Measurements from ENCODE around the gene TMEM167B.

Gene TMEM167B

DNA sequence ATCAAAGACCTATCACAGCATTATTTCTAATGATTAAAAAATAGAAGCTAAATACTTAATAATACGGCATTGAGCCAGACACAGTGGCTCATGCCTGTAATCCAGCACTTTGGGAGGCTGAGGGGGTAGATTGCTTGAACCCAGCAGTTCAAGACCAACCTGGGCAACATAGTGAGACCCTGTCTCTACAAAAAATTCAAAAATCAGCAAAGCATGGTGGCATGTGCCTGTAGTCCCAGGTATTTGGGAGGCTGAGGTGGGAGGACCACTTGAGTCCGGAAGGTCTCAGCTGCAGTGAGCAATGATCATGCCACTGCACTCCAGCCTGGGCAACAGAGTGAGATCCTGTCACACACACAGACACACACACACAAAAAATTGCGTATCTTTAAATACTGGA, 25.4 kb upstream of the TMEM167B start:
- ChIA-PET POLR2A (ENCODE audit: low non-redundant PET) (no interaction called here), CTCF (no interaction called here)
- no peak for DNase-seq (ENCODE audit: low spot score)

DNA sequence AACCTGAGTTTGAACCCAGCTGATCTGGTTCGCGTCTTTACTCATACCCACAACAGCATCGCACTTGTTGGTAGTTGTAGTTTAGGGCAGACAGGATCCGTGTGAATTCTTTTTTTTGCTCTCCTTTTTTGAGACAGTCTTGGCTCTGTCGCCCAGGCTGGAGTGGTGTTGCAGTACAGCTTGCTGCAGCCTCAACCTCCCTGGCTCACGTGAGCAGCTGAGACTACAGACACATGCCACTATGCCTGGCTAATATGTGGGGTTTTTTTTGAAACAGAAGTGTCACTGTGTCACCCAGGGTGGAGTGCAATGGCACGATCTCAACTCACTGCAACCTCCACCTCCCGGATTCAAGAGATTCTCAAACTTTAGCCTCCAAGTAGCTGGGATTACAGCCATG, 22.7 kb upstream of the TMEM167B start:
- CTCF ChIA-PET = no interaction called here
- POLR2A ChIA-PET (ENCODE audit: low non-redundant PET) = no interaction called here
- no peak for DNase-seq (ENCODE audit: low spot score)

More for the DNA sequence above, 25.4 kb upstream of the TMEM167B start:
- TF ChIP-seq, protein P1, sequence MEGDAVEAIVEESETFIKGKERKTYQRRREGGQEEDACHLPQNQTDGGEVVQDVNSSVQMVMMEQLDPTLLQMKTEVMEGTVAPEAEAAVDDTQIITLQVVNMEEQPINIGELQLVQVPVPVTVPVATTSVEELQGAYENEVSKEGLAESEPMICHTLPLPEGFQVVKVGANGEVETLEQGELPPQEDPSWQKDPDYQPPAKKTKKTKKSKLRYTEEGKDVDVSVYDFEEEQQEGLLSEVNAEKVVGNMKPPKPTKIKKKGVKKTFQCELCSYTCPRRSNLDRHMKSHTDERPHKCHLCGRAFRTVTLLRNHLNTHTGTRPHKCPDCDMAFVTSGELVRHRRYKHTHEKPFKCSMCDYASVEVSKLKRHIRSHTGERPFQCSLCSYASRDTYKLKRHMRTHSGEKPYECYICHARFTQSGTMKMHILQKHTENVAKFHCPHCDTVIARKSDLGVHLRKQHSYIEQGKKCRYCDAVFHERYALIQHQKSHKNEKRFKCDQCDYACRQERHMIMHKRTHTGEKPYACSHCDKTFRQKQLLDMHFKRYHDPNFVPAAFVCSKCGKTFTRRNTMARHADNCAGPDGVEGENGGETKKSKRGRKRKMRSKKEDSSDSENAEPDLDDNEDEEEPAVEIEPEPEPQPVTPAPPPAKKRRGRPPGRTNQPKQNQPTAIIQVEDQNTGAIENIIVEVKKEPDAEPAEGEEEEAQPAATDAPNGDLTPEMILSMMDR (conservative IDR thresholded peaks at IDR 0.05; ENCODE audit: low read depth) = no peak
- no peak overlapping the region for H3K27ac ChIP-seq

DNA sequence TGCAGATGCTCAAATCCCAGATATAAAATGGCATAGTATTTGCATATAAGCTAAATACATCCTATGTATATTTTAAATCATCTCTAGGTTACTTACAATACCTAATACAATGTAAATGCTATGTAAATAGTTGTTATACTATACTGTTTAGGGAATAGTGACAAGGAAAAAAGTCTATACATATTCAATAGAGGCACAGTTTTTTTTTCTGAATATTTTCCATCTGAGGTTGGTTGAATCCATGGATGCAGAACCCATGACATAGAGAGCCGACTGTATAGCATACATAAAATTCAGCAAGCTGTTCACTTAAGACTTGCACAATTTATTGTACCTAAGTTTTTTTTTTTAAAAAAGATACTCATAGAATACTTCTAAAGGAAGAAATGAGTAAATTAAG, 21.3 kb upstream of the TMEM167B start:
- ChIA-PET POLR2A (ENCODE audit: low non-redundant PET) (no interaction called here), CTCF (interaction anchor here (0.7 to 0.9 kb wide), 2 partner anchors 20 to 431 kb away, joined by 3 read pairs; no protein-coding TSS in a partner anchor)
- no peak overlapping the region for H3K27ac ChIP-seq
- TF ChIP-seq, protein P1 (conservative IDR thresholded peaks at IDR 0.05; ENCODE audit: low read depth) = no peak
- DNase-seq (ENCODE audit: low spot score) = no peak

More for the DNA sequence above, 22.7 kb upstream of the TMEM167B start:
- no peak overlapping the region for H3K27ac ChIP-seq
- TF ChIP-seq, protein P1 (conservative IDR thresholded peaks at IDR 0.05; ENCODE audit: low read depth) = no peak

DNA sequence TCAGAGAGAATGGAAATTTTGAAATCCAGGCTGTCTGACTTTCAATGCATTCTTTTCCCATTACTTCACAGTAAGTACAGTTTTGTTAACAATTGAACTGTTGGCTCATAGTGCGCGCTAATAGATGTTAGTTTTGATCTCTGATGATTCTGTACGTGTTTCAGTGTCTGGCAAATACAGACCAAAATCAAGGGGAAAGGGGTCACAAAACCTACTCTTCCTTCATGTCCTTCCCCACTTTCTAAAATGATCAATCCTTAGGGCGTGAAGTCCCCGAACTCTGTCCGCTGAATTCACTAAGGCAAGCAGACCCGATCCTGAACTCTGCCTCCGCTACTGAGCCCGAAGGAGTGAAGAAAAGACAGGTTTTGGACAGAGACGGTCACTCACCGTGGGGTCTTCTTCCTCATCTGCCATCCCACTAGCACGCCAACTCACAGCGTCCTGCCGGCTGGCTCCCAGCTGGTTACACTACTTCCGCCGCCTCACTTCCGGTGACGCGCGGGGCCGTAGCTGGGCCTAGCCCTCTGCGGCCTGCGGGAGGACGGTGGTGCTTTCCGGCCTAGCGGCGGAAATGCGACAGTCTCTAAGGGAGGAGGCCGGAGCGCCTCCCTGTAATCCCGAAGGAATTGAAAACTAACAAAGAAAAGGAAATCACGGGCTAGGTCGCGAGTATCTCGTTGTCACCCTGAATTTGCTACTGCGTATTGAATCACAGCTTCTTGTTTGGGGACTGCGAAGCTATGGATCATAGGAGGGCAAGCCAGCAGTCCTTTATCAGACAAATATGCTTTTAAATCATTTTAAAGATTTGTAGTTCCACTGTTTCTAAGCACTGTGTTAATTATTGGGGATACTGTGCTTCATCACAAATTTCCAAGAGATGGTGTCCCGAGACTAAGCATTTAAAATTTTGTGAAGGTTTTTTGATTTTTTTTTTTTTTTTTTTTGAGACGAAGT, 14.8 kb upstream of the TMEM167B start, which contains the start of gene TAF13:
TAF13 (minus strand) TSS at position 473 of the 960 bp plus-strand sequence; CDS start at position 417, 56 bp downstream.
- peak within 1 kb of the TSS; percentile 82 for H3K27ac ChIP-seq
- POLR2A ChIA-PET (ENCODE audit: low non-redundant PET) = interaction anchor here (0.6 kb wide), 3 partner anchors 12 to 121 kb away, joined by 3 to 5 read pairs (median 4); no protein-coding TSS in a partner anchor
- DNase-seq (ENCODE audit: low spot score) = peak; percentile 91

DNA sequence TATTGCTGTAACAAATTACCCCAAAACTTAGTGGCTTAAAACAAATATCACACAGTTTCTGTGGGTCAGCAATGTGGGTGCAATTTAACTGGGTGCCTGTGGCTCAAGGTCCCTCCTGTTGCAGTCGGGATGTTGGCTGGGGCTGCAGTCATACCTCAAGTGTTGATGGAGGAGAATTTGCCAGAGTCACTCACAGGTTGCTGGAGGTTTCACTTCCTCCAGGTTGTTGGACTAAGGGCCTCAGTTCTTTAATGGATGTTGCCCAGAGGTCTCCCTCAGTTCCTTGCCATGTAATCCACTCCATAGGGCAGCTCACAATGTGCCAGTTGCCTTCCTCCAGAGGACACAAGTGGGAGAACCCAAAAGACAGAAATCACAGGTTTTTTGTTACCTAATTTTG, 12.2 kb upstream of the TMEM167B start:
- DNase-seq (ENCODE audit: low spot score) = no peak
- no peak overlapping the region for H3K27ac ChIP-seq
- CTCF ChIA-PET = no interaction called here
- TF ChIP-seq, protein P1 (conservative IDR thresholded peaks at IDR 0.05; ENCODE audit: low read depth) = no peak
- POLR2A ChIA-PET (ENCODE audit: low non-redundant PET) = no interaction called here

More for the DNA sequence above, 14.8 kb upstream of the TMEM167B start, which contains the start of gene TAF13:
- CTCF ChIA-PET = interaction anchor here (0.7 to 0.9 kb wide), 2 partner anchors 48 to 102 kb away, joined by 3 to 4 read pairs; no protein-coding TSS in a partner anchor
- TF ChIP-seq, protein P1 (conservative IDR thresholded peaks at IDR 0.05; ENCODE audit: low read depth) = no peak

DNA sequence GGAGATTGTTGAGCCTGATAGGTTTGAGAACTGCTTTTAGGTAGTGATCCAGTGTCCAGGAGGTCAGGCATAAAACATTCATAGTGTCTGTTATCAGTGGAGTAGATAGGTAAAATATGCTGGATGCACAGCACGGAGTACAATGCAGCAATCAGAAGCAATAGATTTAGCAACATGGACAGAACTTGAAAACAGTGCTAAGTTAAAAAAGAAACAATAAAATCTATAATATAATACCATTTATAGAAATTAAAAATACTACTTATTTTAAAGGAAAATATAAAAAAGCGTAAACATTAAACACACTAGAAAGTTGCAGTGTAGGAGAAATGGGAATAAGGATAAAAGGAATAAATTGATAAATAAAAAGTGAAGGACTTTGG, 11.3 kb upstream of the TMEM167B start:
- TF ChIP-seq, protein P1 (conservative IDR thresholded peaks at IDR 0.05; ENCODE audit: low read depth) = no peak
- ChIA-PET CTCF (no interaction called here), POLR2A (ENCODE audit: low non-redundant PET) (no interaction called here)
- H3K27ac ChIP-seq = no peak overlapping the region
- DNase-seq (ENCODE audit: low spot score) = no peak
